AG09319 (cell line): ENCODE measurements around the gene HCCS.
A peak's percentile ranks its signal among the peaks of the same experiment; 100 is the strongest.

Experiments
- DNase-seq: peaks from one replicate; pipeline ENCODE4 v3.0.0-alpha.2; 2010; ENCODE audit warnings: low read depth; ENCODE audit errors: extremely low read depth
- TF ChIP-seq, protein P1 (sequence below): IDR thresholded peaks from 2 replicates; pipeline ENCODE4 v1.5.1; 2011; ENCODE audit warnings: low read depth, mild to moderate bottlenecking, inconsistent platforms, low read length, moderate library complexity

HCCS gene

DNA sequence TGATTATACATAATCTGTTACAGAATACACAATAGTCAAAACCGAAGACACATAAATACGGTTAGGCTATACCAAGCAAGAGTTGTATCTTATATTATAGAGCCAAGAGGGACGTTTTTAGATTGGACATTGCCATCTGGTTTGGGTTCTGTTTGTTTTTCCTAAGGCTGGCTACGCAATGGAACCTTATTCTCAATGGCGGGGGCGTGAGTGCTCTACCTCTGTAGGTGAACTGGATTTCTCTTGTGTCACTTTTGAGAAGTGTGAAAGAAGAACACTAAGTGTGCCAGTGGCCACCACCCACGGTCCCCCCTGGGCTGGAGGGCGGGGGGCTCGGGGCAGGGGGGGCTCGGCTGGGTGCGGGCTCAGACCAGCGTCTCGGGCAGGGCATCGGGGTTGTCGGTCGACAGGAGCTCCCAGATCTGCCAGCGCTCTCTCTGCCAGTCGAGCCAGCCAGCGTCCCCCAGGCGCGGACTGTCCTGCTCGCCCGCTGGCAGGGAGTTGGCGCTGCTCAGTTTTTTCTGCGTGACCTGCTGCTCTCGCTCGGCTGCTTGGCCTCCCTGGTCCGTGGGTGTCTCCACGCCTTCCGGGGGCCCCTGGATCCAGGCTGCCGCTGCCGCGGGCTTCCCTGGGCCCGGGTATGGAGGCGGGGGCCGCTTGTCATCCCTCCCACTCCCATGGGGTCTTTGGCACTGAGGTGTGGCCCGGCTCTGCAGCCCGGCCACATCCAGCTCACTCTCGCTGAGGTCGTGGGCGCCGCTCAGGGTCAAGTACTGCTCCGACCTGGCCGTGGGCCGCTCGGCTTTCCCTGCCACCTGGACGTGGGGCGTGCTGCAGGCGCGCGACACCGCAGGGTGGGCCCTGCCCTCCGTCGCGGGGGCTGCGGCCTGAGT, 27.6 kb downstream of the HCCS start:
- TF ChIP-seq, protein P1, sequence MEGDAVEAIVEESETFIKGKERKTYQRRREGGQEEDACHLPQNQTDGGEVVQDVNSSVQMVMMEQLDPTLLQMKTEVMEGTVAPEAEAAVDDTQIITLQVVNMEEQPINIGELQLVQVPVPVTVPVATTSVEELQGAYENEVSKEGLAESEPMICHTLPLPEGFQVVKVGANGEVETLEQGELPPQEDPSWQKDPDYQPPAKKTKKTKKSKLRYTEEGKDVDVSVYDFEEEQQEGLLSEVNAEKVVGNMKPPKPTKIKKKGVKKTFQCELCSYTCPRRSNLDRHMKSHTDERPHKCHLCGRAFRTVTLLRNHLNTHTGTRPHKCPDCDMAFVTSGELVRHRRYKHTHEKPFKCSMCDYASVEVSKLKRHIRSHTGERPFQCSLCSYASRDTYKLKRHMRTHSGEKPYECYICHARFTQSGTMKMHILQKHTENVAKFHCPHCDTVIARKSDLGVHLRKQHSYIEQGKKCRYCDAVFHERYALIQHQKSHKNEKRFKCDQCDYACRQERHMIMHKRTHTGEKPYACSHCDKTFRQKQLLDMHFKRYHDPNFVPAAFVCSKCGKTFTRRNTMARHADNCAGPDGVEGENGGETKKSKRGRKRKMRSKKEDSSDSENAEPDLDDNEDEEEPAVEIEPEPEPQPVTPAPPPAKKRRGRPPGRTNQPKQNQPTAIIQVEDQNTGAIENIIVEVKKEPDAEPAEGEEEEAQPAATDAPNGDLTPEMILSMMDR, result no peak
- DNase-seq, result no peak

DNA sequence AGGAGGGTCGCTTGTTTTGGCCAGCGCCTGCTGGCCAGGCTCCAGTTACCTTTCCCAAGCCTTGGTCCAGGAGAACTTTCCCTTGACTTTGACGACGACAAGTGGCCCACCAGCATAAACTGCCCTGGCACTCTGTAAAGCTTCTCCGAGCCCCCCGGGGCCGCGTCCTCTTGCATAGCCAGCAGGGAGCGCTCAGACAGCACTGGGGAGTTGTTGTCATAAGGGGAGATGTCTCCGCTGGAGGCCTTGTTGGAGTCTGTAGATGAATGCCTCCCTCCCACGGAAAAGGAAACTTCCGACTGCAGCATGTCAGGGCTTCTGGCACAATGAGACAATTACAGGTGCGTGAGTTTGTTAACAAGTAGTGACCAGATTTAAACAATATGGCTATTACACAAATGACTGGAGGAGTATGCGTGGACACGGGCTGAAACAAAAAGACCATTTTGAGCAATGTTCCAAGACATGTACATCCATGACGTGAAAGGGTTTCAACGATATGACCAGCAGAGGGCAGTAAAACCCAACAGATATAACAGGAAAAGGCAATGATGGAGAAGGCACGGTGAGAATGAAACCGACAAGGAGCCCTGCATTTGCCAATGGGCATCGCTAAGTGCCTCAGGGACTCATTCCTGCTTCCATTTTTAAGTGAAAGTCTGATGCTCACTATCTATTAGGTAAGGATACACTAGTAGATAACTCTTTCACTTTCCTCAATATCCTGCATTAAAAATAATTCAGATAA, 33.0 kb downstream of the HCCS start:
- TF ChIP-seq, protein P1, result peak; percentile 58
- DNase-seq, result peak; percentile 48

DNA sequence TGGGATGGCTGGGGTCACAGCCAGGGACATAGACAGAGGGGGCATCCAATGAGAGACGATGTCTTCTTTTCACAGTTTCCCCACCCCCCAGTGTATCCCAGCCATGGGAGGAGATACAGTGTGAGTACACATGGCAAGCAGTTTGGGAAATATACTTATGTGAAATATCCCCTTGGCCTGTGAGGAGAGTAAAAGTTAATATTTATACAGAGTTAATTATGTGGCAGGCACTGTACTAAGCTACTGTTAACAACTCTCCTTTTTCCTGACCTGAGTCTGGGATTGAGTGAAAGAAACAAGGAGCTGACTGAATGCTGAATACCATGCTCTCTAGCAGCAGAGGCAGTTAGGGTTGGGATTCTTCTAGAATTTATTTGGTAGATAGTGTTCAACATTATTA, 35.3 kb downstream of the HCCS start:
- TF ChIP-seq, protein P1, result no peak
- DNase-seq, result no peak

DNA sequence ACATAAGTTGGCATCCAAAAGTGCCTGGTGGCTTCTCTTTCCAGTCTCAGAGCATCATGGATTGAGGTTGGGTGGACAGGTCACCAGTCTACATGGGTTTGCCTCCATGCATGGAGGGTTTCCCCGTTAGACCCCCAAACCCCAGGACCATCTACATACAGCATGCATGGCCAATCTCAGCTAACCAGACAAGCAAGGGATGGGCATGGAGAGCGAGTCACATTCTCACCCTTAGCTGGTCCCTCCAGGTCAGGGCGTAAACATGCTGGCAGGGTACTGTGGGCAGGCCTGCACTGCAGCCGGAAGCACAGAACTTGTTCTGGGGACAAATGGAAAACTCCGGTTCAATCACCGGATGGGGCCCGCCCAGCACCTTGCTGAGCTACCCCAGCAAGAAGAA, 37.3 kb downstream of the HCCS start:
- TF ChIP-seq, protein P1, result no peak
- DNase-seq, result no peak

DNA sequence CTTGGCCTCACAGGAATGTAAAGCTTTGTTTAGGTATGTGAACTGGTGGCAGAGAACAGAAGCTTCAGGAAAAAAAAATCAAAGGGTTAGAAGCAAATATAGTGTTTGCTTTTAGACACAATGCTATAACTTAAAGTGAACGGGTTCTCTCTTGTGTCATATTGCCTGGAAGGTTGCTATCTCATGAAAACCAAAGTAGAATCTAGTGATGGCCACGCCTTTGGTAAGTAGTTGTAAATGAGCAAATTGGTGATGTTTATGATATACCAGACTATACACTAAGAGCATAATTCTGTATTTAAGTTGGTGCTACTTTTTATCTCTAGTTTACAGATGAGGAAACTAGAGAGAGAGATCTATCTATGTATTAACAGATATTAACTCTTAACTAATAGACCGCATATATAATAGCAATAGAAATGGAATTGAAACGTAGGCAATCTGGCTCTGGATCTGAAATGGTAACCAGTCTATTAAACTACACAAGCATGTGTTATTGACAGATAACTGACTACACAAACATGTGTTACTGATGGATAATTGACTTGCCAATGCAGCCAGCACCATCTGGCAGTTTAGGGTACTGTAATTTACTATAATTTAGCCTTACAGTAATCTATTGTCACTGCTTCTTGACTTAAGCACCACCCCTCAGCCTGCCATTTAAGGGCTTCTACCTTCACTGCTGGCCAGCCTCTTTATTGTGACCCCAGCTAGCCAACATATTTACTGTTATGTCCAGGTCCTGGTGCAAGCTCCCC, 40.8 kb downstream of the HCCS start:
- TF ChIP-seq, protein P1, result no peak
- DNase-seq, result no peak

DNA sequence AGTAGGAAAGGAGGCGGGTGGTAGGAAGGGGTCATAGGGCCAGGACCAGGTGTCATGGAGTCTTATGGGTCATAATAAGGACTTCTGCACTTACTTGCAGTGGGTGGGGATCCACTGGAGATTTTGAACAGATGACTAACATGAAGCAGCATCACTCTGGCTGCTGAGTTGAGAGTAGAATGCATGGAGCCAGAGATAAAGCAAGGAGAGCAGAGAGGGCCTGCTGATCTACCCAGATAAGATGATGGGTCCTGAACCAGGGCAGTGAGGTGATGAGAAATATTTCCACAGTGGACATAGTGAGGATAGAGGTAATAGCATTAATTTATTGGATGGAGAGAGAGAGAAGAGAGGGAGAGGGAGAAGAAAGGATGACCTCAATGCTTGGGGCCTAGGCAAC, 48.0 kb downstream of the HCCS start:
- DNase-seq, result no peak
- TF ChIP-seq, protein P1, result no peak
